LNCAP (cell line): ENCODE results near the gene MYO5C.

ENCODE experiments used
- CTCF ChIP-seq: fragments of 450-650 bp; IDR thresholded peaks from 2 replicates; pipeline ENCODE4 v1.5.1; 2017; ENCODE audit warnings: mild to moderate bottlenecking

The MYO5C gene

GRCh38 chr15:52236013-52236412 lies 59.6 kb downstream of the MYO5C start:
- TF ChIP-seq CTCF: no peak

GRCh38 chr15:52234596-52235541 lies 60.7 kb downstream of the MYO5C start:
- TF ChIP-seq CTCF: no peak

- TF ChIP-seq CTCF: no peak
Measured at GRCh38 chr15:52233405-52233804, 62.2 kb downstream of the MYO5C start.

DNA sequence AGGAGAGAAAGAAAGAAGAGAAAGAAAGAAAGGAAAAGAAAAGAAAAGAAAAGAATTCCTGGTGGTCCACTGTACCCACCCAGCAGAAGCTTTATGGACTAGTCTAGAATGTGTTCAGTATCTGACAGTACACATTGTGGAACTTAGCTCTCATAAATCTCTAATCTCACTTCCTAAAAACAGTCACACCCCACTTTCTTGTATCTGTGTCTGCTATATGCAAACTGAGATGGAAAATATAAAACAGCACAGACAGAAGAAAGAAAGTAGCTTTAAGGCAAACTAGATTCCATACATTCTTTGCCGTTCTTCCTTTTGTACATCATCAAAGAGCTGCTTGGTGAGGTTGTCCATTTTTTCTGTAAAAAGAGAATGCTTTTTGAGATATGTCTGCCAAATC lies 63.3 kb downstream of the MYO5C start:
- TF ChIP-seq CTCF: no peak

GRCh38 chr15:52230073-52230472 lies 65.5 kb downstream of the MYO5C start:
- TF ChIP-seq CTCF: no peak

GRCh38 chr15:52228921-52229320 lies 66.7 kb downstream of the MYO5C start:
- TF ChIP-seq CTCF: no peak

- peak; percentile 82 for TF ChIP-seq CTCF
Measured at GRCh38 chr15:52227456-52227855, 68.1 kb downstream of the MYO5C start.

DNA sequence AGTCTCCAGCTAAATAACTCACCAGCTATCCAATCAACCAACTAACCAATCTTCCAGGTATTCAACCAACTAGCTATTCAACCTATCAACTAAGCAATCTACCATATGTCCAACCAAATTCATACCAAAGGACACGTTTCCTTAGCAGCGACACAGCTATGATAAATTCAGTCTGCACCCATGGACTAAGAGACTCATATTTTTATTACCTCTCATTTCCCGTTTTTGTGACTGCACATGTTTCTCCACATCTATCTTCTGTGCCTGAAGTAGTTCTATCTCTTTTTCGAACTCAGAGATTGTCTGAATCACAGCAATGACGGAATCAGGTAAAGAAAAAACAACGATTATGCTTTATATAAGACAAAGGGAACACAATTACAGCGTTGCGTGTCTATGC lies 70.4 kb downstream of the MYO5C start:
- no peak for TF ChIP-seq CTCF
